ENCODE data around the gene ARHGAP19.

DNA sequence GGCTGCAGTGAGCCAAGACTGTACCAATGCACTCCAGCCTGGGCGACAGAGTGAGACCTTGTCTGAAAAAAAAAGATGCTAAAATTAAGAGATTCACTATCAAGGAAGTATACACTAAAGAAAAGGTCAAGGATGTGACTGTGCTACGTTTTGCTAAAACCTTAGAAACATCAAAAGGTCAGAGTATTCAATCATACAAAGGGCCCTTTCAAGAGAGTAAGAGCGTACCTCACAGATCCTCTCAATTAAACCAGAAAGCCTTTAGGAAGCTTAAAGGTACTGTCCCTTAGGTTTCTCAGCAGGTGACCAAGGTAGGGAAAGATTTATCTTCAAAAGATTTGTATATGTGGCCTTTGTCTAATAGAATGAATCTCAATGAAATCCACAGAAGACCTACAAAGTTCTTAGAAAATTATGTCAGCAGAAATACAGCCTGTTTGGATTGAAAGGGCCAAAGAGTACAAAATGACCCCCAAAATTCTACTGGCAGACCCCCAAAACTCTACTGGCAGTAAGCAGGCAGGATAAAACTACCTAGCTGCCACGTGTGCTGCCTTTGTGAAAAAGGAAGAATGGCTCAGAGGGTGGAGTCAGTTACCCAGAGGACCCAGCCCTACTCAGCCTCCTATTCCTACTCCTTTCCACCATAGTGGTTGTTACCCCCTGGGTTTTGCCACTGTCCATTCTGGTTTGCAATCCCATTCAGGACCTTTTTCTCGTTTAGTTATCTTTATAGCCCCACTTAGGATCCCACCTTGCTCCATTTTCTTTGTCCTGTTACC is 36.7 kb downstream of the ARHGAP19 start:
- TF ChIP-seq, protein P1, sequence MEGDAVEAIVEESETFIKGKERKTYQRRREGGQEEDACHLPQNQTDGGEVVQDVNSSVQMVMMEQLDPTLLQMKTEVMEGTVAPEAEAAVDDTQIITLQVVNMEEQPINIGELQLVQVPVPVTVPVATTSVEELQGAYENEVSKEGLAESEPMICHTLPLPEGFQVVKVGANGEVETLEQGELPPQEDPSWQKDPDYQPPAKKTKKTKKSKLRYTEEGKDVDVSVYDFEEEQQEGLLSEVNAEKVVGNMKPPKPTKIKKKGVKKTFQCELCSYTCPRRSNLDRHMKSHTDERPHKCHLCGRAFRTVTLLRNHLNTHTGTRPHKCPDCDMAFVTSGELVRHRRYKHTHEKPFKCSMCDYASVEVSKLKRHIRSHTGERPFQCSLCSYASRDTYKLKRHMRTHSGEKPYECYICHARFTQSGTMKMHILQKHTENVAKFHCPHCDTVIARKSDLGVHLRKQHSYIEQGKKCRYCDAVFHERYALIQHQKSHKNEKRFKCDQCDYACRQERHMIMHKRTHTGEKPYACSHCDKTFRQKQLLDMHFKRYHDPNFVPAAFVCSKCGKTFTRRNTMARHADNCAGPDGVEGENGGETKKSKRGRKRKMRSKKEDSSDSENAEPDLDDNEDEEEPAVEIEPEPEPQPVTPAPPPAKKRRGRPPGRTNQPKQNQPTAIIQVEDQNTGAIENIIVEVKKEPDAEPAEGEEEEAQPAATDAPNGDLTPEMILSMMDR (conservative IDR thresholded peaks at IDR 0.05 in 1 of 2, IDR thresholded peaks at IDR 0.05 in 1 of 2; ENCODE audit: low read depth in 1 of 2, low read length in 2 of 2): no peak
- no peak for TF ChIP-seq EZH2 (IDR thresholded peaks at IDR 0.05; ENCODE audit: low read length, missing control alignments)
